HG03139 (cell line): Measurements from ENCODE around the gene FZD8.
A peak's percentile ranks its signal among the peaks of the same experiment; 100 is the strongest.
"Not testable (repeated sequence)": the region's sequence is repeated elsewhere in the genome, so short reads cannot be mapped to it uniquely, and the experiment has no call there.

Experiments
- ATAC-seq: cut with Tn5 transposase; IDR thresholded peaks from one replicate; pipeline ENCODE4 v1.9.1; 2021; ENCODE audit not compliant: unreplicated experiment

Gene FZD8, protein sequence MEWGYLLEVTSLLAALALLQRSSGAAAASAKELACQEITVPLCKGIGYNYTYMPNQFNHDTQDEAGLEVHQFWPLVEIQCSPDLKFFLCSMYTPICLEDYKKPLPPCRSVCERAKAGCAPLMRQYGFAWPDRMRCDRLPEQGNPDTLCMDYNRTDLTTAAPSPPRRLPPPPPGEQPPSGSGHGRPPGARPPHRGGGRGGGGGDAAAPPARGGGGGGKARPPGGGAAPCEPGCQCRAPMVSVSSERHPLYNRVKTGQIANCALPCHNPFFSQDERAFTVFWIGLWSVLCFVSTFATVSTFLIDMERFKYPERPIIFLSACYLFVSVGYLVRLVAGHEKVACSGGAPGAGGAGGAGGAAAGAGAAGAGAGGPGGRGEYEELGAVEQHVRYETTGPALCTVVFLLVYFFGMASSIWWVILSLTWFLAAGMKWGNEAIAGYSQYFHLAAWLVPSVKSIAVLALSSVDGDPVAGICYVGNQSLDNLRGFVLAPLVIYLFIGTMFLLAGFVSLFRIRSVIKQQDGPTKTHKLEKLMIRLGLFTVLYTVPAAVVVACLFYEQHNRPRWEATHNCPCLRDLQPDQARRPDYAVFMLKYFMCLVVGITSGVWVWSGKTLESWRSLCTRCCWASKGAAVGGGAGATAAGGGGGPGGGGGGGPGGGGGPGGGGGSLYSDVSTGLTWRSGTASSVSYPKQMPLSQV

GRCh38 chr10:35642035-35642792 lies at the start of gene FZD8:
Gene FZD8 (minus strand): TSS chr10:35642296. CDS start chr10:35641429, 867 bp downstream.
- peak; percentile 88 for ATAC-seq

DNA sequence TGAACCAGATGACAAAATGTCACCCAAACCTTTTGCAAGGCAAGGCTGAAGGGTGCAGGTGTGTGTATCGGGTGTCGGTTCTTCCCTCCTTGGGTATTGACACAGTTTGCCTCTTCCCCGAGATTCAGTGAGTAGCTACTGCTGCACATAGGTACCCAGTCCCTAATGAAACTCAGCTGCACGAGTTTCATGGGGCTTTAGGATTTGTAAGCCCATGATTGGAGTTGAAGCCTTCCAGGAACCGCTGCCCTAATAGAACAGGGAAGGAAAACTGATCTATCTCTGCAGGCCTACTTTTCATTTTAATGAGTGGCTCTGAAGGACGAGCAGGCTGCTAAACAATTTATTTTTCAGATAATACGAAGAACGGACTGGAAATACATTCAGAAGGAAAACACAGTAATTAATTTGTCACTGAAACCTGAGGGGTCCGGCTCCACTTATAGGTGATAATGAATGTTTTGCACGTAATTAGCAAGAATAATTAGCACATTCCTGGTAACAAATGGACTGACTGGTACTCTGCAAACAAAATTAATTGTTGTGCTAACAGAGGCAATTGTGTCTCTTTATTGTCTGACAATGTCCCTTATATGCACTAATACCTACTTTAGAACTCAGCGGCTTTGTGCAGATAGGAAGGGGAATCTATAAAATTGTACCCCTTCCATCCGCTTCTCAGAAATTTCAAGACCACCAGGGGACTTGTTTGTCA lies 49.6 kb upstream of the FZD8 start:
- no peak for ATAC-seq

DNA sequence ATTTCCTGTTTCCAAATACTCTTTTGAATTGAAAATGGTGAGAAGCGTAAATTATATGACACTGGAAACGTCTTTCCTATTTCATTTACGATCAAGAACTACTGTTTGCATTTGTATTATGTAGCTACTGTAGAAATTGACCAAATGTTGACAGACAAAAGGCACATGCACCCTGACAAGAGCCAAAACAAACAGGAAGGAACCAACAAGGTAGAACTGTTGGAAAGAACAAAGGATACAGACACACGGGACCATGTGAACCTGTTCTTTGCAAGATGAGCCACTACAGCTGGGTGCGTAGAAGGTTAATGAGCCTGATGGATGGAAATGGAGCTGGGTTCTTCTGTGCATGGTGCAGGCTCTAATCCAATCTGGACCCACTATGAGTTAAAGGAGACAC lies 48.4 kb upstream of the FZD8 start:
- ATAC-seq = no peak

GRCh38 chr10:35685858-35686257 lies 43.8 kb upstream of the FZD8 start:
- ATAC-seq = not testable (repeated sequence)

DNA sequence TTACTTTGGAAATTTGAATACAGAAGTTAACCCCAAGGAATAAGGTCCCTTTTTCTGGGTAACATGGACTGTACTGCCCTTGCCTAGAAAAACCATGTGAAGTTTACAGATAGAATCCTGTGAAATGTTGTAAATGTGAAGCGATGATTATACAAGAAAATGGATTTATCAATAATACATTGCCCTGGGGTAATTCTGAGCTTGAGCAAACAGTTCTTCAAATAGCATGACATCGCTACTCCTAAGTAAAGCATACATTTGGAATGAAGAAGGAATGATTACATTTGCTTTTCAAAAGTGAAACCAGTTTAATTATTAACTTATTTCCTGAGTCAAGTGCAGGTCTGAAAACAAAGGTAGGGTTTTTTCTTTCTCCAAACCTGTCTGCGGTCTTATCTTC lies 43.3 kb upstream of the FZD8 start:
- ATAC-seq = no peak

- no peak for ATAC-seq
Observed at GRCh38 chr10:35684586-35684985, 42.5 kb upstream of the FZD8 start.

- no peak for ATAC-seq
Observed at GRCh38 chr10:35675846-35676245, 33.8 kb upstream of the FZD8 start.

DNA sequence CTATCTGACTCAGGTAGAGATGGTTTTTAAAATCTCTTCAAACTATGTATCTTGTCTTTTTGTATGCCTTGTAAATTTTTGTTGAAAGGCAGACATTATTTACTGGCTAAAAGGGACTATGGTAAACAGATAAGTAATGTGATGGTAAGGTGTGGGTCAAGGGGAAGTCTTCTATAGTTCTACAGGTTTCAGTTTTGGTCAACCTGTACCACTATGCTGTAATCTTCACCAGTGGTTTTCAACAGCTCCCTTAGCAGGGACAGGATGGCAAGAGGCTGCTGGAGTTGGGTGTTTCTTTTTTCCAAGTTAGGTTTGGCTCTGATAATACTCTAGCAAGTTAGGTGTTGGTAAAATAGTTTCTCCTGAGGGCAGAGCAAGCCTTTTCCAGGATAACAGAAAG lies 32.7 kb upstream of the FZD8 start:
- ATAC-seq = no peak

- ATAC-seq = no peak
Observed at GRCh38 chr10:35668865-35669650, 27.0 kb upstream of the FZD8 start.

- no peak for ATAC-seq
Observed at GRCh38 chr10:35667971-35668370, 25.9 kb upstream of the FZD8 start.

DNA sequence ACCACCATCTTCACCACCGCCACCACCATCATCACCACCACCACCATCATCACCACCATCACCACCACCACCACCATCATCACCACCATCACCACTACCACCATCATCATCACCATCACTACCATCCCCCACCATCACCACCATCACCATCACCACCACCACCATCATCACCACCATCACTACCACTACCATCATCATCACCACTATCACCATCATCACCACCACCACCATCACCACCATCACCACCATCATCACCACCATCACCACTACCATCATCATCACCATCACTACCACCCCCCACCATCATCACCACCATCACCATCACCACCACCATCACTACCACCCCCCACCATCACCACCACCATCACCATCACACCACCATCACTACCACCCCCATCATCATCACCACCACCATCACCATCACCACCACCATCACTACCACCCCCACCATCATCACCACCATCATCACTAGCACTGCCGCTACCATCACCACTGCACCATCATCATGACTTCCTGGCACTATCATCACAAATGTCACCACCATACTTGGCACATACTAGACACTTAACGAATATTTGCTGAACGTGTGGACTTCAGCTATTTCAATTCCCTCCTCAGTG lies 25.3 kb upstream of the FZD8 start:
- ATAC-seq = no peak

DNA sequence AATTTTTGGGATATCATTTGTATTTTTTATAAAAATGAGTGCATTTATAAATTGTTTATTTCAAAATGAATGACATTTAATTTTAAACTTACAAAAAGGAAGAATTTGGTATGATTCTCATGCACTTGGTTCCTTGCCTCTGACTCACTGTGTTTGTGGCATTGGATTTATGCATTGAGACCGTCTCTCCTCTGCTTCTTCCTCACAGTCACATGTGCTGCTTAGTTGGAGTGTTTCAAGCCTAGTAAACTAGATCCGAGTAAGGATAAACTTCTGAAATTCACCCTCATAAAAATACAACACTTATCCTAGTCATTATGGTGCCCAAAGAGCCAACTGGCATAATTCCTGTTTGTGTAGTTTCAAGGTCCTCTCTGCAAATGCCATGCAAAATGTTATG lies 19.1 kb upstream of the FZD8 start:
- ATAC-seq = no peak

GRCh38 chr10:35659456-35659855 lies 17.4 kb upstream of the FZD8 start:
- ATAC-seq = no peak

- no peak for ATAC-seq
Observed at GRCh38 chr10:35657621-35658020, 15.5 kb upstream of the FZD8 start.

GRCh38 chr10:35652824-35653223 lies 10.7 kb upstream of the FZD8 start:
- no peak for ATAC-seq

DNA sequence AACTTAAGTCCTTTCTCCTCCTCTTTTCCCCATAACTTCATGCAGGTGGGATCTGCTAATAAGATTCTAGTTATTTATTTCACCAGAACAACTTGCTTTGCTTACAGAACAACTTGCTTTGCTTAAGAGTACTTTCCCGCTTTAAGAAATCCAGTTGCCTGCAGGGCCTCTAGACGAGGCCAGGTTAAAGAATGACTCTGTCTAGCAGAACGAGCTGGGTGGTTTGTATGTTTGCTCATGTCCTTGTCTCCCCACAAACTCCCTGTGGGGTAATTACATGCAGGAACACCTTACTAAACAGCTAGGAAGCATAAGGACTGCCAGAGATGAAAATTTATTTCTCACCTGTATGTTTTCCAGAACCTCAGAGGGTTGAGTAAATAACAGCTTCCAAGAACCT lies 8.8 kb upstream of the FZD8 start:
- ATAC-seq = no peak

DNA sequence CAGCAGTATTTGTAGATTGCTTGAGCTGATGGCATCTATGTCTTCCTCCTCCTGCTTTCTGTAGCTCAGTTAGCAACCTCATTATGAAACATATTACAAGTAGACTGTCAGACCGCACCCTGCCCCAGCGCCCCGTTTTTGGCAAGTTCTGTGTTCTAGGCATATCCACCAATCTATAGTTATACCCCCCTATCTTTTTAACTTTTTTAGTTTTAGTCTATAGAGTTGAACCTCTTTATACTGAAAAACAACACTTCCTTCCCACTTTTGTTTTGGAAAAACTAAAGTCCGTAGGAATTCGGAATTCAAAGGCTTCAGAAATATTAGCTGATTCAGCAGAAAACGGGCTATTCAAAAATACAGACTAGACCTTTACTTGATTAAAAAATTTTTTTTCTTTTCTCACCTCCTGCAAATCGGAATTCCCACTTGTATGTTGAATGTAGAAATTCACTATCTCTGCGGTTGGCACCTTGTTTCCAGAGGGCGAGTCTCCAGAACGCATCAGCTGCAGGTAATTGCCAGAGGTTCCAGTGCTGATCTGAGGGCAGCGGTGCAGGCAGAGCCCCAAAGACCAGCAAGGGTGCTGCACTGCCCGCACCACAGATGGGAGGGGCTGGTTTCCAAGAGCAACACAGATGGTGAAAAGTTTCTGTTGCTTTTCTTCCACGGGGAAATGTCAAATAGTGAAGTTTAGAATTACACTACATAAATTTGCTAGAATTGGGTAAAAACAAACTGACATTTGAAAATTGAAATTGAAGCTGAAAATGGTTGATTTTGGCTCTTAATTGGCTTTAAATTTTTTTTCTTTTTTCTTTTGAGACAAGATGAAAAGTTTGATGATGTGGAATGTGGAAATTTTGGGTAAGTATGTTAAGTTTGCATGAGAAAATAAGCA lies 2.2 kb upstream of the FZD8 start:
- no peak for ATAC-seq

GRCh38 chr10:35643151-35644049 lies 1.3 kb upstream of the FZD8 start:
- no peak for ATAC-seq
